BLaER1 (cell line): ENCODE results near the gene RFTN1.

Experiments
- H3K27ac ChIP-seq: shearing (Covaris generic); formaldehyde crosslinking; 2 replicates; pipeline ENCODE4 v1.8.1; 2022
- H3K27me3 ChIP-seq: shearing (Covaris generic); formaldehyde crosslinking; 2 replicates; pipeline ENCODE4 v1.8.1; 2022
- H3K36me3 ChIP-seq: shearing (Covaris generic); formaldehyde crosslinking; 2 replicates; pipeline ENCODE4 v1.8.1; 2022
- H3K4me1 ChIP-seq: shearing (Covaris generic); formaldehyde crosslinking; 2 replicates; pipeline ENCODE4 v1.8.1; 2022
- H3K4me2 ChIP-seq: shearing (Covaris generic); formaldehyde crosslinking; 2 replicates; pipeline ENCODE4 v1.8.1; 2022
- H3K4me3 ChIP-seq: shearing (Covaris generic); formaldehyde crosslinking; 2 replicates; pipeline ENCODE4 v1.8.1; 2022
- H3K9ac ChIP-seq: shearing (Covaris generic); formaldehyde crosslinking; 2 replicates; pipeline ENCODE4 v1.8.1; 2022
- H3K9me3 ChIP-seq: shearing (Covaris generic); formaldehyde crosslinking; 2 replicates; pipeline ENCODE4 v1.8.1; 2022
- H4K20me1 ChIP-seq: shearing (Covaris generic); formaldehyde crosslinking; 2 replicates; pipeline ENCODE4 v1.8.1; 2022
- Cebpa-rat ChIP-seq: shearing (Covaris generic); IDR thresholded peaks from 2 replicates; pipeline ENCODE4 v1.8.1; 2022

RFTN1 gene

DNA sequence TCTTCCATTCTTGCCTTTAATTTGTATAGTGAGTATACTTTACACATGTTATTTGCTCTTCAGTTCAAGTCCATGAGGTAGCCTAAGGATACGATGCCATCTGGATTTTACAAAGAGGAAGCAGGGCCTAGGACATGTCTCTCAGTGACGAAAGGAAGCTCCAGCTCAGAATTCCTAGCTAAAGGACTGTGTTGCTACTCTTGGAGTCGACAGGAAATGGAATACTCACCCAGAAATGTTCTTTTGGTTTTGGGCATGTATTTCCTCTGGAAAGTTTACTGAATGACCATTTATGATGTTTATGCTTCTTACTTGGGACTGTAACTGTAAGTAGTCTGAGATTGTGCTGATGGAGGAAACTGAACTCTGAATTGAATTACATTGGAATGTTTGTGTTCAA lies 236.0 kb downstream of the RFTN1 start:
- Histone ChIP-seq H3K36me3 (peaks cover 42% of the 10 kb centered on the region), H3K4me1 (no peaks in the 10 kb centered on the region), H4K20me1 (no peaks in the 10 kb centered on the region), H3K9ac (no peak overlapping the region), H3K27ac (no peak overlapping the region), H3K4me3 (no peak overlapping the region), H3K9me3 (no peaks in the 10 kb centered on the region), H3K27me3 (no peaks in the 10 kb centered on the region), H3K4me2 (no peak overlapping the region)
- no peak for TF ChIP-seq Cebpa-rat

DNA sequence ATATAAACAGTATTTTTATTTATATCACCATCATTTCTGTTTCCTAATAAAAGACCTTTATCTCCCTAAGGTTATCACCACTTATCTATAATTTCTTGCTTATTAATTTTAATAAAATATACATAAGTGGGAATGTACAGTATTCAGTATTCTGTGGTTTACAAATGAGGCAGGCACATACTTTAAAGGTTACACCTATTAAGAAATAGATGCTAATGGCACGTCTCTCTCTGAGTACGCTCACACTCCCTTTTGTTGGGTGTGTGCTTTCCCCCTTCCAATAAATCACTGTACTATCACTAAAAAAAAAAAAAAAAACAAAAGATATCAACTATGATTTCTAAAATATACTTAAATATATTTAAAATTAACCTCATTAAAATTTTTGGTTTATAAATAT lies 239.6 kb downstream of the RFTN1 start:
- no peak for TF ChIP-seq Cebpa-rat
- Histone ChIP-seq H3K4me3 (no peak overlapping the region), H3K36me3 (peaks cover 46% of the 10 kb centered on the region)

DNA sequence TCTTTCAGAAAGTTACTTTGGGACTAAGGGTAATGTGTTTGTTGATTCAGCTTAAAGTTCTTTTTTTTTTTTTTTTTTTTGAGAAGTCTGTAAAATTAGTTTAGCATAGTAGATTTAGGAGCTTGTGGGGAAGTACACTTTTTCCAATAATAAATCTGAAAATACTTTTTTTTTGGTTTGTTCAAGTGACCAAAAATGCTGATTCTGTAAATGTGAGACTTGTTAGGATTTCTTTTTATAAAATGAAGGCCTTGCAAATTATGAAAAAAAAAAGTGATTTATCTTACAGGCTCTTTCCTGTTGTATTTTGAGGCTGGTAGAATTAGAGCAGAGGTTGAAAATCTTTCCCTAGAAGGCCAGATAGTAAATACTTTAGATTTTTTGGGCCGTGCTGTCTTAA lies 240.9 kb downstream of the RFTN1 start:
- no peak overlapping the region for H3K4me3 ChIP-seq
- H3K36me3 ChIP-seq, result peaks cover 37% of the 10 kb centered on the region
- TF ChIP-seq Cebpa-rat, result no peak
- no peak overlapping the region for H3K27ac ChIP-seq
- H3K4me2 ChIP-seq, result no peak overlapping the region
- no peaks in the 10 kb centered on the region for H3K9me3 ChIP-seq
- H3K9ac ChIP-seq, result no peak overlapping the region
- 0 out of 2 replicates have a peak, but pooled peaks cover 4% of the 10 kb centered on the region for H4K20me1 ChIP-seq
- H3K4me1 ChIP-seq, result no peaks in the 10 kb centered on the region
- H3K27me3 ChIP-seq, result no peaks in the 10 kb centered on the region

More for the DNA sequence above, 239.6 kb downstream of the RFTN1 start:
- Histone ChIP-seq H3K4me1 (no peaks in the 10 kb centered on the region), H4K20me1 (no peaks in the 10 kb centered on the region), H3K4me2 (no peak overlapping the region), H3K27ac (no peak overlapping the region), H3K9me3 (no peaks in the 10 kb centered on the region), H3K27me3 (no peaks in the 10 kb centered on the region), H3K9ac (no peak overlapping the region)

DNA sequence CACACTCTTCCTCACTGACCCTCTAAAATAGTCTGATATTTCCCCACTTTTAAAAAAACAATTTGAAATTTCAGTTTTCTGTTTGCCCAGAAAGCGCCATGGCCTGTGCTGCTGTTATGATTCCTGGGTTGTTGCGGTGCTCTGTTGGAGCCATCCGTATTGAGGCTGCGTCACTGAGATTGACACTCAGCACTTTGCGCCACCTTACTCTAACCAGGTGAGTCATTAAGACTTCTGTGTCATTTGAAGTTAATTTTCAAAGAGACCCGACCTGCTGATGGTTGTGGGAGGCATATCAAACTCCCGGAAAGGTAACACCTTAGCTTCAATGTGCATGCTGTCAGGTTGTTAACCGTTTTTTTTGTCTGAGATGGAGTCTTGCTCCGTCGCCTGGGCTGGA lies 242.6 kb downstream of the RFTN1 start:
- H3K4me1 ChIP-seq, result peaks cover 11% of the 10 kb centered on the region
- H3K9ac ChIP-seq, result no peak overlapping the region
- no peak overlapping the region for H3K27ac ChIP-seq
- peaks cover 30% of the 10 kb centered on the region for H3K36me3 ChIP-seq
- H3K4me2 ChIP-seq, result no peak overlapping the region
- no peaks in the 10 kb centered on the region for H3K27me3 ChIP-seq
- H3K9me3 ChIP-seq, result no peaks in the 10 kb centered on the region
- TF ChIP-seq Cebpa-rat, result no peak
- no peak overlapping the region for H3K4me3 ChIP-seq
- 0 out of 2 replicates have a peak, but pooled peaks cover 9% of the 10 kb centered on the region for H4K20me1 ChIP-seq

DNA sequence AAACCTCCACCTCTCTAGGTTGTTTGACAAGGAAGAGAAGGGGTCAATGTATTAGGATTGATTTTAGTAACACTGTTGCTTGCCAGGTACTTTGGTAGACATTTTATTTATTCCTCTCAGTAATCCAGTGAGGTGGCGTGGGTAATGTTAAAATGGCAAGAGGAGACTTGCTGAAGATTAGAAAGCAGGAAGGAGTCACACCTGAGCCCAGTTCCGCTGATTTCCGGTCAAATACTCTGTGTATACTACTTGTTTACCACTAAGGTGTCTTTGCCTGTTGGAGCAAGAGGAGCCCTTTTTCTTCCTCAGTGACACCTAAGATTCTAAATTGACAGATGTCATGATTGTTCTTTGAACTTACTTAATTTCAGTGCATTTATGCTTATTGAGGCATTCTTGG lies 246.8 kb downstream of the RFTN1 start:
- H3K9ac ChIP-seq, result peak overlapping the region; percentile 83
- H4K20me1 ChIP-seq, result 0 out of 2 replicates have a peak, but pooled peaks cover 9% of the 10 kb centered on the region
- H3K36me3 ChIP-seq, result peaks cover 18% of the 10 kb centered on the region
- H3K27me3 ChIP-seq, result no peaks in the 10 kb centered on the region
- no peak for TF ChIP-seq Cebpa-rat
- H3K4me3 ChIP-seq, result no peak overlapping the region
- H3K27ac ChIP-seq, result no peak overlapping the region
- H3K9me3 ChIP-seq, result no peaks in the 10 kb centered on the region
- peaks cover 31% of the 10 kb centered on the region for H3K4me1 ChIP-seq
- H3K4me2 ChIP-seq, result peak overlapping the region; percentile 87
